ENCODE results near the gene SMARCAD1. TPM values are rescaled to one million over a fixed set of nuclear protein-coding genes. Genes with fewer than 3 reads are reported as not detected.

Gene SMARCAD1
- total RNA-seq, 2 donors from 2014 or later = 16.2 to 16.7 TPM

- Histone ChIP-seq H3K36me3 (peaks cover 9% of the 10 kb centered on the region), H3K4me3 (no peak overlapping the region), H3K27me3 (replicated peaks; ENCODE audit: insufficient read depth) (no peaks in the 10 kb centered on the region), H3K27ac (no peak overlapping the region), H3K4me1 (ENCODE audit: control insufficient read depth in 1 of 2, low read depth in 2 of 2) (no peaks in the 10 kb centered on the region), H3K9me3 (no peaks in the 10 kb centered on the region)
- TF ChIP-seq CTCF (IDR thresholded peaks at IDR 0.05) = no peak
- no peak for ATAC-seq (ENCODE audit: insufficient number of reproducible peaks, low FRiP score, low read depth)
- DNase-seq (ENCODE audit: low spot score) = no peak
These were observed 45.4 kb downstream of the SMARCAD1 start for GRCh38 chr4:94253036-94253435.

GRCh38 chr4:94256144-94256783 is 48.6 kb downstream of the SMARCAD1 start:
- Histone ChIP-seq H3K4me1 (ENCODE audit: control insufficient read depth in 1 of 2, low read depth in 2 of 2) (no peaks in the 10 kb centered on the region), H3K27me3 (replicated peaks; ENCODE audit: insufficient read depth) (no peaks in the 10 kb centered on the region), H3K27ac (no peak overlapping the region), H3K4me3 (no peak overlapping the region), H3K36me3 (peaks cover 9% of the 10 kb centered on the region), H3K9me3 (no peaks in the 10 kb centered on the region)
- ATAC-seq (ENCODE audit: insufficient number of reproducible peaks, low FRiP score, low read depth) (no peak), DNase-seq (ENCODE audit: low spot score) (no peak)
- no peak for TF ChIP-seq CTCF (IDR thresholded peaks at IDR 0.05)

DNA sequence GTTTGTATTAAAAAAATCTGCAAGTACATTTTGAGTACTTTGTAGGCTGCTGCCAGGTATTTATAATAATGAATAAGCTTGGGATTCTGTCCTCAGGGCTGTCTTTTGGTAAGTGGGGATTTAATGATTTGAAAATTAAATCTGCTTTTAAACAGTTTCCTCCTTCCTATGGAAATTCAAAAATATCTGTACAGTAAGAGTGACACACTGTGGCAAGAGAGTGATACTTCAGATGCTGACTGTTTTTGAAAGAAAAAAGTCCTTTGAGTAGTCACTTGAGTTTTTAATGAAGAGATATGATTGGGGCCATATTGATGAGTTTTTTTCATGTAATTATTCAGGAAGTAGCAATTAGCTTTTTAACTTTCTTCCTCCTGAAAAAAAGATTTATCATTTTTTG is 49.2 kb downstream of the SMARCAD1 start:
- TF ChIP-seq CTCF (IDR thresholded peaks at IDR 0.05) = no peak
- Histone ChIP-seq H3K4me3 (no peak overlapping the region), H3K4me1 (ENCODE audit: control insufficient read depth in 1 of 2, low read depth in 2 of 2) (no peaks in the 10 kb centered on the region), H3K9me3 (no peaks in the 10 kb centered on the region), H3K36me3 (peaks cover 9% of the 10 kb centered on the region), H3K27me3 (replicated peaks; ENCODE audit: insufficient read depth) (no peaks in the 10 kb centered on the region), H3K27ac (no peak overlapping the region)
- no peak for DNase-seq (ENCODE audit: low spot score)
- no peak for ATAC-seq (ENCODE audit: insufficient number of reproducible peaks, low FRiP score, low read depth)

DNA sequence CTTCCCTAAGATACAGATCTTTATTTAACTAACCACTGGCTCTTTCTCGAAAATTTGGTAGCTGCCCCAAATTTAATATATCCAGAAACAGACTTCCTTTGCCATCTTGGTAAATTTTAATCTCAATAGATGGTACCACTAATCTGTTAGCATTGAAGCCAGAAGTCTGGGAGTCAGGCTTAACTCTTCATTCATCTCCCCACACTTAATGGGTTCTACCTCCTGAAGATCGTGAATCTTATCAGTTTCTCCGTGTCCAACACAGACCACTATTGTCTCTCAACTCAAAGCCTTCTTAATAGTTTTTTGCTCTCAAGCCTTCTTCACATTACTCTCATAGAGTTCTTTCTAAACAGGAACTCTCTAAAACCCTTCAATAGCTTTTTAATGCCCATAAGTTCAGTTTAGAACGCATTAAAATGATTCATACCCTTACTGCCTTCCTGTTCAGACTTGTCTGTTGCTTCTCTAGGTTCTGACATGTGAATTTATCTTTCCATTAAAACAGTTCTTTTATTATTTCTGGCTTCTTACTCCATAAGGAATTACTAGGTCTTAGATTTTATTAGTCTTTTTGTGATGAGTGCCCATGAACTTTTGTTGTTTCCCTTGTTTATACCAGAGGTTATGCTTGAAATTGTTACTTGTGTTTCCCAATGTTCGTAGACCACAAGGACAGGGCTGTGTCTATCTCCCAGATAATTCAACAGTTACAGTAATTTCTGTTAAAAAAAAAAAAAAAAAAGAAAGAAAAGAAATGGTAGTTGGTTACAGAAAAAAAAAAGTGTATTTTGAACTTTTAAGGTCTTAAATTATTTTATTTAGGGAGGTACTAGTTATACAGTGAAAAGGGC is 54.7 kb downstream of the SMARCAD1 start:
- no peaks in the 10 kb centered on the region for H3K9me3 ChIP-seq
- no peaks in the 10 kb centered on the region for H3K27me3 ChIP-seq (replicated peaks; ENCODE audit: insufficient read depth)
- no peak overlapping the region for H3K27ac ChIP-seq
- H3K4me1 ChIP-seq (ENCODE audit: control insufficient read depth in 1 of 2, low read depth in 2 of 2) = no peaks in the 10 kb centered on the region
- ATAC-seq (ENCODE audit: insufficient number of reproducible peaks, low FRiP score, low read depth) (no peak), DNase-seq (ENCODE audit: low spot score) (no peak)
- no peak overlapping the region for H3K4me3 ChIP-seq
- TF ChIP-seq CTCF (IDR thresholded peaks at IDR 0.05) = no peak
- peaks cover 7% of the 10 kb centered on the region for H3K36me3 ChIP-seq

- ATAC-seq (ENCODE audit: insufficient number of reproducible peaks, low FRiP score, low read depth) (no peak), DNase-seq (ENCODE audit: low spot score) (no peak)
- Histone ChIP-seq H3K4me3 (no peak overlapping the region), H3K4me1 (ENCODE audit: control insufficient read depth in 1 of 2, low read depth in 2 of 2) (no peaks in the 10 kb centered on the region), H3K27ac (no peak overlapping the region), H3K9me3 (no peaks in the 10 kb centered on the region), H3K36me3 (peaks cover 7% of the 10 kb centered on the region), H3K27me3 (replicated peaks; ENCODE audit: insufficient read depth) (no peaks in the 10 kb centered on the region)
- no peak for TF ChIP-seq CTCF (IDR thresholded peaks at IDR 0.05)
These were observed 59.4 kb downstream of the SMARCAD1 start for GRCh38 chr4:94267037-94267436.
